Small intestine (tissue), 7 donors: ENCODE data around the gene DMTF1. TPM values are rescaled to one million over a fixed set of nuclear protein-coding genes. Genes with fewer than 3 reads are reported as not detected.

Experiments used
- DNase-seq, 2 donors: peaks; one replicate each; pipeline versions ENCODE4 v3.0.0 to v3.0.0-alpha.2; 2013
- FAIRE-seq: peaks from 2 replicates; lab custom pipeline; 2012; peaks lifted over from hg19 to GRCh38; lab: Jason Lieb, UNC
- H3K27ac ChIP-seq, 3 donors: one replicate each; pipeline ENCODE4 v1.5.1; 2013; ENCODE audit warnings: low read length in 2 of 3, mild to moderate bottlenecking in 2 of 3, control low read depth in 1 of 3, inconsistent platforms in 1 of 3, low read depth in 1 of 3, moderate library complexity in 1 of 3
- H3K27me3 ChIP-seq, 3 donors: one replicate each; pipeline ENCODE4 v1.6.1; 2013; ENCODE audit warnings: low read length in 3 of 3, inconsistent platforms in 1 of 3; ENCODE audit not compliant: control insufficient read depth in 3 of 3, insufficient read depth in 3 of 3
- H3K36me3 ChIP-seq, 3 donors: one replicate each; pipeline ENCODE4 v1.6.1; 2013; ENCODE audit warnings: low read length in 3 of 3, inconsistent platforms in 1 of 3, low read depth in 1 of 3, mild to moderate bottlenecking in 1 of 3, moderate library complexity in 1 of 3; ENCODE audit not compliant: control insufficient read depth in 3 of 3, insufficient read depth in 2 of 3
- H3K4me1 ChIP-seq, 3 donors: one replicate each; pipeline ENCODE4 v1.6.1; 2013; ENCODE audit warnings: low read length in 2 of 3, inconsistent platforms in 1 of 3, low read depth in 1 of 3, mild to moderate bottlenecking in 1 of 3, moderate library complexity in 1 of 3; ENCODE audit not compliant: control insufficient read depth in 3 of 3, insufficient read depth in 2 of 3
- H3K4me3 ChIP-seq, 3 donors: one replicate each; pipeline ENCODE4 v1.5.1; 2013; ENCODE audit warnings: low read length in 3 of 3, control low read depth in 1 of 3, inconsistent platforms in 1 of 3, low read depth in 1 of 3, mild to moderate bottlenecking in 1 of 3, moderate library complexity in 1 of 3
- H3K9me3 ChIP-seq, 2 donors: one replicate each; pipeline ENCODE4 v1.6.1; 2013; ENCODE audit warnings: low read depth in 1 of 2, low read length in 1 of 2; ENCODE audit not compliant: control insufficient read depth in 2 of 2, insufficient read depth in 1 of 2
- WGBS, 3 donors: extraction: QIAGEN DNeasy Blood & Tissue Kit; methylation state at CpG; one replicate each; pipeline ENCODE4 v1.1.7; 2013; 5-methylcytosine and 5-hydroxymethylcytosine counted together
- polyA plus RNA-seq, 4 donors: library from polyadenylated mRNA; stranded (reverse) in 3 of 4; unstranded in 1 of 4; fragments of 200-250 nt in 3 of 4; fragments of 120-200 nt in 1 of 4; gene quantifications; one replicate each; pipeline versions ENCODE4 v1.2.1 to v1.2.3, GENCODE V29; 2013
- donor health status: healthy with polysubstance abuse.
- donor health status: control.
- donor health status: control.
- donor health status: Bipolar disorder and iron deficiency.
- donor health status: healthy.

The DMTF1 gene
- polyA plus RNA-seq, 4 donors = 15.4 to 118 (median 25.6) TPM

DNA sequence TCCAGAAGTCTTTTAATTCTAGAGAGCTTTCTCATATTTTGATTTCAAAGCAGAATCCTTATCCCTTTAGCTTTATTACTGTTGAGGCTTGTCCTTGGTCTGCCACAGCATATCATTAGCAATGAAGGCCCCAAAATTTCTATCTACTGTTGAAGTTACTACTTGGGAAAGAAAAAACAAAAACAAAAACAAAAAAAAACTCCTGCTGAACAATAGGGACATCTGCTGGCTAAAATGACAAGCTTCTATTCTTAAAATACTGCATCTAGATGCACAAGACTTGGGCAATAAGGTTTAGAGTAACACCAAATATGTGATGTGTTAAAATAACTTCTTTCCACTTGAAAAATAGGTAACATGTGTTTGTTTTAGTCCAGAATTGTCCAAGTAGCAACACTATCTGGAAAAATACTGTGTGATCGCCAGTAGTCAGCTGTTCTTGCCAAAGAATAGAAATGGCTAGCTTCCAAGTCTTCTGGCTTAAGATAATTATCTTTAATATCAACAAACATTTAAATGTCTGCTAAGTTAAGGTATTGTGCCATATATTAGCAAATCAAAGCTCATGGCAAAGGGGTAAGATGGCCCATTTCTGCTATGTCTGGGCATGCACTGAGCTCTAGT, 3.8 kb upstream of the DMTF1 start:
- no peaks in the 10 kb centered on the region for H3K36me3 ChIP-seq
- H3K27me3 ChIP-seq = no peaks in the 10 kb centered on the region
- no peak overlapping the region for H3K4me3 ChIP-seq
- no peak overlapping the region for H3K27ac ChIP-seq
- WGBS, 3 donors = 13 to 32% (median 25%) methylated on average over 1 of the region's 1 CpG
- DNase-seq (no peak), FAIRE-seq (no peak)
- H3K4me1 ChIP-seq = peaks cover 0 to 9% (median 0%) of the 10 kb centered on the region in 3 donors
- H3K9me3 ChIP-seq = no peaks in the 10 kb centered on the region

DNA sequence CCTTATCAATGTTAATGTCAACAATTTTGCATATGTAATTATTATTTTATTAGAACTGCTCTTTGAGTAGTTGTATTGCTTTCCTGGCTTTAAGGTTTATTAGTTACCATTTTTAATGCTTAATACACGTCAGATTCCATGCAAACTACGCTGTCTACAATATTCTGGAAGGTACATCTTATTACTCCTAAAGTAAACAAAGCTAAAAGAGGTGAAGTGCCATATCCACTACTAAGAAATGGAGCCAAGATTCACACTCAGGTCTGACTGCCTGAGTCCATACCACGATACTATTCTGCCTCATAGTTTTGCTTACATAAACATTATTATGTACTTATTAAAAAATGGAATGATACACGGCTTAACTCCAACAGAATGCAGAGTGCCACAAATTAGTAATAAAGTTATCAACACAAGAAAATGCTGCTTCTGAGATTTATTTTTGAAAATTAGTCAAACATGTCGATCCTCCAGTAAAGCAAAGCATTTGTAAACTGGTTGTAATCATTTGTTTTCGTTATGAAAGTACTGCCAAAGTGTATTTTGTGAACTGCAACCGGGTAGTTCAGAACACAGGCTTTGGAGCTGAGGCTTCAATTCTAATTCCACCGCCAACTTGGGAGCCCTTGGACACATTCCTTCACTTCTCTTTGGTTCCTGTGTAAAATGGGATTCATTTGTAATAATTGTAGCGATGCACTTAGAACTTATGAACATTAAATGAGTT, 1.1 kb upstream of the DMTF1 start:
- Histone ChIP-seq H3K4me3 (peak overlapping the region in 1 of 3 donors; percentile 92), H3K27ac (peak overlapping the region in 2 of 3 donors; percentile 99 to 100), H3K36me3 (no peaks in the 10 kb centered on the region), H3K9me3 (no peaks in the 10 kb centered on the region), H3K4me1 (peaks cover 0 to 9% (median 6%) of the 10 kb centered on the region in 3 donors), H3K27me3 (no peaks in the 10 kb centered on the region)
- FAIRE-seq (no peak), DNase-seq (no peak)
- WGBS, 3 donors = 18 to 39% (median 31%) methylated on average over 9 of the region's 9 CpGs

DNA sequence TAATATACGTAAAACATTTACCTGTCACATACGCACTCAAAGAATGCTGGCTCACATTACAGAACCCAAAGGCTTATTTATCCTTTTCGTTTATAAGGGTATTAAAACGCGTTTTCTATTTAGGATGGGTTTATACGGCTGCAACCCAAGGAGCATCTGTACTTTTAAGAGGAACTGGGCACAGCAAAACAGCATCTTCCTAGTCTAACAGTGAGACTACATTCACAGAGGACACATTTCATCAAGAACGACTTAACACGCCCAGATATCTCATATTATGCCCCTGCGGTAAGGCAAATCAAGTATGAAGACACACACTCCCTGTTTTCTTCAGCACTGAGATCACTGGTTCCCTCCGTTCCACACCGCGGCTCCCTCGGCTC, 533 bp upstream of the DMTF1 start:
- Histone ChIP-seq H3K9me3 (no peaks in the 10 kb centered on the region), H3K4me1 (peaks cover 0 to 9% (median 6%) of the 10 kb centered on the region in 3 donors), H3K36me3 (no peaks in the 10 kb centered on the region), H3K27ac (peak overlapping the region; percentile 62 to 100 (median 99)), H3K27me3 (no peaks in the 10 kb centered on the region), H3K4me3 (peak overlapping the region in 2 of 3 donors; percentile 55 to 92)
- FAIRE-seq = no peak
- WGBS, 3 donors = 3 to 6% (median 4%) methylated on average over 13 of the region's 13 CpGs
- DNase-seq = no peak

DNA sequence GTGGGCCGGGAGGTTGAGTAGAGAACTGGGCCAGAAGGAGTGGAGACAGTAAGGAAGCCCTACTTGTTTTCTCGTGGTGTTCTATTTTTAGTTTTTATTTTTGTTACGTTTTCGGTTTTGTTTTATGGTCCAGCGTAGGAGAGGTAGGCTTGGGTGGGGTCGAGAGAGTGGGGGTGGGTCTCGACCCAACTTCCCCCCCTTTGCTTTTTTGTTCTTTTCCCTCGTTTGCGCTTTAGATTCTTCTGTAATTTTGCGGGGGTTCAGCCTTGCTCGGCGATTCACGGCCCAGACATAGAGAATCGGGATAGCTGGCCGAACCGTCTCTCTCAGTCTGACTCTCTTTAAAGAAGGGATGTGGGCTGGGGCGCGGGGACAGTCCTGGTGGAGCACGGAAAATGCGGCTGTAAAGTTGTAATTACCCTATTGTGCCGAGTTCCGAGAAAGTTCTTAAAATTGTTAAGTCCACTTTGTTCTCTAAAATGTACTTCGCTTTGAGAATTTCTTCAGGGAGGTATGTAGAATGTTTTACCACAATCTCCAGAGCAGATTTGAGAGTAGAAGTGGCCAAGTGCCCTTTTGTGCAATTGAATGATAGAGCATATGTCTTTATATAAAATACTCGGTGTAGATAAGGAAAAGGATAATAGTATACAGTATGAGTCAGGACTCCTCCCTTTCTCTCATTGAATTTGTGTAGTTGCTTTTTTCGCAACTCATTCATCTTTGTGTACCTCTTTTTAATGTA, 816 bp downstream of the DMTF1 start:
- Histone ChIP-seq H3K27ac (peak overlapping the region; percentile 93 to 100 (median 99)), H3K36me3 (no peaks in the 10 kb centered on the region), H3K4me1 (peaks cover 0 to 9% (median 6%) of the 10 kb centered on the region in 3 donors), H3K9me3 (no peaks in the 10 kb centered on the region), H3K27me3 (no peaks in the 10 kb centered on the region), H3K4me3 (peak overlapping the region; percentile 55 to 92 (median 84))
- DNase-seq (peak; percentile 51 to 71), FAIRE-seq (no peak)
- 0% methylated on average over 25 of the region's 25 CpGs for WGBS, 3 donors

DNA sequence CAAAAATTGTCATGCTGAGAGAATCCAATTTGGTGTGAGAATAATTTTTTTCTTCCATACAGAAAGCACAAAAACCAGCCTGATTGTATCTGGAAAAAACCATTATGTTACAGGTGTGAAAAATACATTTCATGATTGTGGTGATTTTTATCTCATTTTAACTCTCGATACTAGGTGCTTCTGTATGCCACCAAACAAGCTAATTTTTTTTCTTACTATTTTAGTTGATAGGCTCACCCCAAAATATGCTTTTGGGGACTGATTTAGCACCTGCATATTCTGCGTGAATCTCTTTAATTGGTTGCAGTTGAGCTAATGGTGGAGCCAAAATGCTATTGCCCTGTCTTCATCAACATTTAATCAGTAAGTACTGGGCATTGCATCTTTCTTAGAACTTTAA, 1.9 kb downstream of the DMTF1 start:
- no peaks in the 10 kb centered on the region for H3K9me3 ChIP-seq

DNA sequence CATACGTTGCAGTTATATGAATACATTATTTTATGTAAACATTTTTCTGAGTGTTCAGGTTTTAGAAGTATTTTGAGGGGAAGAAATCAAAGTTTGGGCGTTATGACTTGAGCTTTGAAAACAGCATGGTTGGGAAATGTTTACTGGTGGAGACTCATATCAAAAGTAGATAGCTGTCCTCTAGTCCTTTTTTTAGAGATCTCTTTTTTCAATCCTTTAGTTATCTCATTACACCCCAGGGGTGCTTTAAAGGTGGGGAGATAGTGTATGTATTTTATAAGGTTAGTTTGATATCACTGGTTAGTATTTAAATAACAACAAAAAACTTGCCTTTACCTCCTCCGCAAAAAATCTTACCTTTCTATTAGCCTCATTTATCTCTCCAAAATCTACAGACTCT, 2.3 kb downstream of the DMTF1 start:
- FAIRE-seq = no peak
- Histone ChIP-seq H3K4me3 (peak overlapping the region in 1 of 3 donors; percentile 19), H3K9me3 (no peaks in the 10 kb centered on the region), H3K27me3 (no peaks in the 10 kb centered on the region), H3K36me3 (no peaks in the 10 kb centered on the region), H3K27ac (no peak overlapping the region), H3K4me1 (peaks cover 0 to 9% (median 6%) of the 10 kb centered on the region in 3 donors)
- 35 to 38% (median 37%) methylated on average over 3 of the region's 3 CpGs for WGBS, 3 donors
- DNase-seq = no peak

More for the DNA sequence above, 1.9 kb downstream of the DMTF1 start:
- WGBS, 3 donors = 24 to 28% (median 27%) methylated on average over 2 of the region's 2 CpGs
- H3K27ac ChIP-seq = peak overlapping the region in 1 of 3 donors; percentile 99
- peak overlapping the region in 1 of 3 donors; percentile 19 for H3K4me3 ChIP-seq
- no peak for DNase-seq
- no peak for FAIRE-seq
- H3K4me1 ChIP-seq = peaks cover 0 to 9% (median 6%) of the 10 kb centered on the region in 3 donors
- H3K27me3 ChIP-seq = no peaks in the 10 kb centered on the region
- H3K36me3 ChIP-seq = no peaks in the 10 kb centered on the region

DNA sequence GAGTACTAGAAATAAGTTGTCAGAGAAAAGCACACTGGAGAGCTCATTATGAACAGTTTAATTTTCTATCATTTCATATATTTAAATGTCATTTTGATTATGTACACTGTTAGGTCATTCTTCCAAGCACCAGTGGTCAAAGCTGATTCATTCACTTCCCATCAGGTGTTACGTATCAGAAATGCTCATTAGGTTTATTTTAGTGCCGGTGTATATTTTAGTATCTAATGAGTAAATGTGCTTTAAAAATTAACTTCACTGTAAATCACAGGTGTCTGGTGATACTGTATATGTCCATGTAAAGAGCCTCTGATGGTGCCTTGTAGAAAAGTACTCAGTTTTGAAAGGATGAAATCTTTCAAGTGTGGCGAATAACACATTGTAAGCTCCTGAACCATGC, 3.5 kb downstream of the DMTF1 start:
- H3K4me1 ChIP-seq = peaks cover 0 to 9% (median 6%) of the 10 kb centered on the region in 3 donors
- H3K4me3 ChIP-seq = no peak overlapping the region
- DNase-seq = no peak
- no peaks in the 10 kb centered on the region for H3K36me3 ChIP-seq
- H3K27ac ChIP-seq = no peak overlapping the region
- H3K27me3 ChIP-seq = no peaks in the 10 kb centered on the region
- no peaks in the 10 kb centered on the region for H3K9me3 ChIP-seq
- no peak for FAIRE-seq
- 60 to 67% (median 66%) methylated on average over 3 of the region's 3 CpGs for WGBS, 3 donors

DNA sequence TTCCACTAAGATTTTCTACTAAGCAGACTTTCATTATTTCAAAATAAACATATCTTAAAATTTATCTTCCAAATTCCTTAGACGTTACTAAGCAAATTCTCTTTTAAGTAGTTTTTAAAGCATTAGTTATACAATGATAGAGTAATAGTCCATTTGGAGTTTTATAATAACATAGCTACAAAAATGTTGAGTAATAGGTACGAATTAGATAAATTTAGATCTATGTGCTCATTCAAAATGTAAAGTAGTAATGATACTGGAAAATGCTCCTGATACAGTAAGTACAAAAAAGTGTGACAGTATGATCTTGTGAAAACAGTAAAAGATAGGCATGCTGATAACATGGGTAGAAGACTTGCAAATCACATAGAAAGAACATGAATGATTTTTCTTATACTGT, 4.5 kb downstream of the DMTF1 start:
- no peak overlapping the region for H3K4me3 ChIP-seq
- no peaks in the 10 kb centered on the region for H3K27me3 ChIP-seq
- no peak overlapping the region for H3K27ac ChIP-seq
- no peak for FAIRE-seq
- 54 to 75% (median 74%) methylated on average over 2 of the region's 2 CpGs for WGBS, 3 donors
- DNase-seq = no peak
- no peaks in the 10 kb centered on the region for H3K36me3 ChIP-seq
- no peaks in the 10 kb centered on the region for H3K9me3 ChIP-seq
- peaks cover 0 to 9% (median 4%) of the 10 kb centered on the region in 3 donors for H3K4me1 ChIP-seq
